T-helper 2 cell (primary cell): Measurements from ENCODE around the gene MEGF8.

ENCODE experiments used
- DNase-seq, 5 experiments: peaks; one replicate each; pipeline versions ENCODE4 v3.0.0 to v3.0.0-alpha.2; 2012 to 2022

The MEGF8 gene

GRCh38 chr19:42287017-42287826 lies 38.2 kb upstream of the MEGF8 start:
- DNase-seq = no peak

- DNase-seq = no peak
These were observed 37.7 kb upstream of the MEGF8 start for GRCh38 chr19:42287827-42288107.

GRCh38 chr19:42288387-42288786 lies 37.0 kb upstream of the MEGF8 start:
- DNase-seq = no peak

GRCh38 chr19:42288881-42289555 lies 36.4 kb upstream of the MEGF8 start:
- DNase-seq = no peak

GRCh38 chr19:42289556-42290041 lies 35.8 kb upstream of the MEGF8 start:
- no peak for DNase-seq

- no peak for DNase-seq
These were observed 35.3 kb upstream of the MEGF8 start for GRCh38 chr19:42290136-42290522.

GRCh38 chr19:42290523-42291434 lies 34.7 kb upstream of the MEGF8 start:
- peak; percentile 35 to 59 (median 43) for DNase-seq

- DNase-seq = no peak
These were observed 34.0 kb upstream of the MEGF8 start for GRCh38 chr19:42291435-42291810.

- no peak for DNase-seq
These were observed 33.1 kb upstream of the MEGF8 start for GRCh38 chr19:42292042-42292960.

- no peak for DNase-seq
These were observed 32.5 kb upstream of the MEGF8 start for GRCh38 chr19:42292963-42293362.

GRCh38 chr19:42293540-42293939 lies 31.9 kb upstream of the MEGF8 start:
- no peak for DNase-seq

GRCh38 chr19:42293948-42294347 lies 31.5 kb upstream of the MEGF8 start:
- no peak for DNase-seq

GRCh38 chr19:42294471-42295137 lies 30.8 kb upstream of the MEGF8 start:
- no peak for DNase-seq

- no peak for DNase-seq
These were observed 30.1 kb upstream of the MEGF8 start for GRCh38 chr19:42295342-42295741.

GRCh38 chr19:42295831-42296525 lies 29.5 kb upstream of the MEGF8 start:
- peak; percentile 73 to 88 (median 78) for DNase-seq

GRCh38 chr19:42297039-42297438 lies 28.4 kb upstream of the MEGF8 start:
- no peak for DNase-seq

GRCh38 chr19:42301646-42302203 lies 23.7 kb upstream of the MEGF8 start, which contains the start of gene PRR19:
TSS of gene PRR19 (plus strand) at chr19:42302132. CDS start at chr19:42309585, 7,453 bp downstream.
- peak in 1 of 5 experiments; percentile 51 for DNase-seq

- DNase-seq = no peak
These were observed 22.4 kb upstream of the MEGF8 start for GRCh38 chr19:42303101-42303464.

- no peak for DNase-seq
These were observed 21.6 kb upstream of the MEGF8 start for GRCh38 chr19:42303876-42304275.

GRCh38 chr19:42306646-42307045 lies 18.8 kb upstream of the MEGF8 start:
- peak in 1 of 5 experiments; percentile 38 for DNase-seq

- no peak for DNase-seq
These were observed 15.7 kb upstream of the MEGF8 start for GRCh38 chr19:42309686-42310085.
